ENCODE results near the gene OGA.
"Not testable (repeated sequence)": the region's sequence is repeated elsewhere in the genome, so short reads cannot be mapped to it uniquely, and the experiment has no call there.

Gene OGA

DNA sequence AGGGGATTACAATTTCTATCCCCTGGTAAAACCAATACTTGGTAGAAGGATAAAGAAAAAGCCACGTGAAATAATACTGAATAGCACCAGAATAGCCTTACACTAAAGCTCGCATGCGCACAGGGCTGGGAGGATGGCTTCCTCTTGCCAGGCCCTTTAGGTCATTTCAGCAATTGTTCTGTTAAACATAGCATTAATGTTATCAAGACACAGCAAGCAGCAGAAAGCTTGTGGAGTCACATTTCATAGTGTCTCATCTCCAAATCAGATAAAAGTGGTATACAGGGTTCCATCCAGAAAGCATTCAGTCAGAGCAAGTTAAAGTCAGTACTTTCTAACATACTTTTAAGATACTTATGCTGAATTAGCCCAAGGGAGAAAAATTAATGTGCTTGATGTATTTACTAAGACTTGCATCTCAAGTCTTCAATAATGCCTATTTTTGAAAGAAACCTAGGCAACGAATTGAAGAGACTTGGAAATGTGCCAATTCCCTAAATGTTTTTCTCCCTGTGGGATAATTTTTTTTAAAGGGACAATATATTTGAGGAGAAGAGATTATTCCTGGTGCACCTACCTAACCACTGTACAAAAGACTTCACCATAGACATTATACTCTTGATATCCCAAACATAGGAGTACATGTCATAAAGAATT, 20.7 kb downstream of the OGA start:
- DNase-seq: no peak

DNA sequence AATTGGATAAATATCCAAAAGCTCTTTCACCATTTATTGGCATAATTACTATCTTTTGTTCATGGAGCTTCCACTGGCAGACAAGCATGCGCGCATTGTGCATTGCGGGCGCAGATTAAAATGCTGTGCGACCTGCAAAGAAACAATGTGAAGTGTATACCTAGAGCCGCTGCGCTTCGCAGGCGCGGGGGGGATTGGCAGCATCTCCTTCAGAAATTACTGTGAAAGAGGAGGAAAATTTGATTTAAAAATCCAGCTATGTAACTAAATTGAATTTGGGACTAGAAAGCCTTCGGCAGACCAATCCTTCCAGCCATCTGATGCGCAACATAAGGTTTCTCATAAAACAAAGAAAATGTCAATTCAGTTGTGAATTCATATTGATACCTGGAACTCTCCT, 24.7 kb downstream of the OGA start:
- DNase-seq: no peak

DNA sequence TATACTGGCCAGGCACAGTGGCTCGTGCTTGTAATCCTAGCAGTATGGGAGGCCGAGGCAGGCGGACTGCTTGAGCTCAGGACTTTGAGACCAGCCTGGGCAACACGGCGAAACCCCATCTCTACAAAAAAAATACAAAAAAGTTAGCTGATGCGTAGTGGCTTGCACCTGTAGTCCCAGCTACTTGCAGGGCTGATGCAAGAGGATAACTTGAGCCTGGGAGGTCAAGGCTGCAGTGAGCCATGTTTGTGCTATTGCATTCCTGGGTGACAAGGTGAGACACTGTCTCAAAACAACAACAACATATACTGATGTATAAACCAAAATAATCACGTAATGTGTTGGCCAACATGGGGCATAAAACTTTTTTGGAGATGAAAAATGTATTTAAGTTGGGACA, 28.6 kb downstream of the OGA start:
- no peak for DNase-seq

DNA sequence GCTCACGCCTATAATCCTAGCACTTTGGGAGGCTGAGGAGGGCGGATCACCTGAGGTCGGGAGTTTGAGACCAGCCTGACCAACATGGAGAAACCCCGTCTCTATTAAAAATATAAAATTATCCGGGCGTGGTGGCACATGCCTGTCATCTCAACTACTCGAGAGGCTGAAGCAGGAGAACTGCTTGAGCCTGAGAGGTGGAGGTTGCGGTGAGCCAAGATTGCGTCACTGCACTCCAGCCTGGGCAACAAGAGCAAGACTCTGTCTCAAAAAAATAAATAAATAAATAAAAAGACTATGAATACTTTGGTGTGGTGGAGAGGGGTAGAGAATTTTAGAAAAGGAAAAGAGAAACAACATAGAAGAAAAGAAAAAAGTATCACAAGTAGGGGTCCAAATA, 29.0 kb downstream of the OGA start:
- DNase-seq: not testable (repeated sequence)

DNA sequence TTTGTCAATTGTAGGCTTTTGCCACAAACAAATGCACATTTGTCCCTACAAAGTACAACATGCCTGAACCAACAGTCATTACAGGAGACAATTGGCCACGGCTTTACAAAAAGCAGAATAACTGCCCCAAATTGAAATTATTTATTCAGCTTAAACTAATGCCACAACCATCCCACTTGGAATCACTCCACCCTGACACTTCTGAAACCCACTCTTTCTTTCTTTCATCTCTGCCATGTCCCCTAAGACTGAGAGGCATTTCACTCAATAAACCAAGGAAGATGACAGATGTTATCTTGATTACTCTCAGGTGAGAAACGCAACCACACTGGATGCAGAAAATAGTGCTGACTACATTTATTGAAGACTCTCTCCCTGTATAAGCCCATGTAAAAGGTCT, 32.4 kb downstream of the OGA start:
- no peak for DNase-seq

DNA sequence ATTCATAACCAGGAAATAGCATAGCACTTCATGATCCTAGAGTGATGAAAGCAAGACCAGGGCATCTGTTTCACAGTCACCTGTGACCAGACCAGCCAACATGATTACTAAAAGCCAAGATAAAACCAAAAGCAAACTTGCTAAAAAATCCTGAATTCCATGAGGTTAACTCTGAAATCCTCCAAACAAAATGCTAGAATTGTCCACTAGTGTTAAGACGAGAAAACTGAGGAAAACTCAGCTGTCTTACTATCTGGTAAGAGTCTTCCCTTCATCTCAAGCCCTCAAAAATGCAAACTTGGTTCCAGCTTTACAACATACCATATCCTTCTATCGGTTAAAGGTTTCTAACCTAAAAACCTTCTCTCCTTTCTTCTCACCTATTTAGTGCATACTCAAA, 33.7 kb downstream of the OGA start:
- DNase-seq: no peak

DNA sequence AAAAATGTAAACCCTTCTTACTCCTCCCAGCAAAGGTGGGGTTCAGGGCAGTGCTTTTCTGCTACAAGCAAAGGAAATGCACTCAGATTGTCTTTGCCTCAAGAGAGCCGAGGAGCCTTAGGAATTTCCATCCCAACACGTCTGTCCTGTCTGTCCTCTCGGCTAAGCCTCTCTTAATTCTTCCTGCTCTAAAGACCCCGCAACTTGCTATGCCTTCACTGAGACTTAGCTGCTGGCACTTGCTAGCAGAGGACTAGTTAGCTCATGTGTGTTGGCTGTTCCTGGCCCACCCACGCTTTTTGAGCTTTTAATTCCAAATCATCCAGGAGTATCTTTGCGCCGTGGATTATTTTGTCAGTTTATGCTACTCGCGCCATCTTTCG, 34.5 kb downstream of the OGA start:
- no peak for DNase-seq

DNA sequence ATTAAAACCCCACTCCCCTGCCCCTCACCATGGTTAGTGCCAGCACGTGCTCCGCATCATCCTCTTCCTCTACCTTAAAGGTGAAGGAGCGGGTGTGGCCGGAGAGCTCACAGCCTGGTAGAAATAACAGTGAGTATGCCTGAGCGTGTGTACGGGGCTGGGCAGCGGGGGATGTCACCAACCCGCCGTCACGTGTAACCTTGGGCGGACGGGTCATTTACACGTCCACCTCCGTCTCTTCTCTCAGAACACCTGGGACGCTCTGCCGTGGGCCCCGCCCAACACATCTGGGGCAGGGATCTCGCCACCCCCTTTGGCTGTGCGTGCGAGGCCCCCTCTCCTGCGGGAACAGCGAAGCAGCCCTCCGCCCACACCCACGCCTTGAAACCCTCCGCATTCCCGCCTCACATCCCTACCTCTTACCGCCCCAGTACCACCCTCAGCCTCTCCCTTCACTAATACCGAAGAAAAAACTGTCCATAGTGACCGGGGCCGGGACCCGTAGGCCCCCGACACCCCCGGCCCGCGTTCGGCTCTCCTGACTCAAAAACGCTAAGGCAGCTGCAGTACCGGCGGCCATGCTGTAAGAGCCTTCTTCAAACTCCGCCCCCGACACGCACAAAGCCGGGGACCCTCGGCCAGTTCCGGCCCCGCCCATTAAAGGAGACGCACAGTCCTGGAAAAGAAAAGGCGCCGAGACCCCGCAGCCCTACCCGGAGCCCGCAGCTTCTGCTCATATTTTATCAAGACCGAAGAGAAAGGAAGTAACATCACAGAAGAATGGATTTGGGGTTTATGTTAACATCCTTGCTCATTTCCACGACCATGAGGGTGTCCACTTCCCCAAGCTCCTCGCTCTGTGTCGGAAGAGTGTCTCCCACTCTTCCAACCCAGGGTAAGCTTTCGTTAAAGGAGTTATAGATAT, 35.2 kb downstream of the OGA start, which contains the start of gene NPM3:
Gene NPM3, minus strand, starts transcription at position 636 of the 925 bp plus-strand sequence. Its CDS starts 56 bp downstream, at position 580.
- DNase-seq: peak; percentile 74

DNA sequence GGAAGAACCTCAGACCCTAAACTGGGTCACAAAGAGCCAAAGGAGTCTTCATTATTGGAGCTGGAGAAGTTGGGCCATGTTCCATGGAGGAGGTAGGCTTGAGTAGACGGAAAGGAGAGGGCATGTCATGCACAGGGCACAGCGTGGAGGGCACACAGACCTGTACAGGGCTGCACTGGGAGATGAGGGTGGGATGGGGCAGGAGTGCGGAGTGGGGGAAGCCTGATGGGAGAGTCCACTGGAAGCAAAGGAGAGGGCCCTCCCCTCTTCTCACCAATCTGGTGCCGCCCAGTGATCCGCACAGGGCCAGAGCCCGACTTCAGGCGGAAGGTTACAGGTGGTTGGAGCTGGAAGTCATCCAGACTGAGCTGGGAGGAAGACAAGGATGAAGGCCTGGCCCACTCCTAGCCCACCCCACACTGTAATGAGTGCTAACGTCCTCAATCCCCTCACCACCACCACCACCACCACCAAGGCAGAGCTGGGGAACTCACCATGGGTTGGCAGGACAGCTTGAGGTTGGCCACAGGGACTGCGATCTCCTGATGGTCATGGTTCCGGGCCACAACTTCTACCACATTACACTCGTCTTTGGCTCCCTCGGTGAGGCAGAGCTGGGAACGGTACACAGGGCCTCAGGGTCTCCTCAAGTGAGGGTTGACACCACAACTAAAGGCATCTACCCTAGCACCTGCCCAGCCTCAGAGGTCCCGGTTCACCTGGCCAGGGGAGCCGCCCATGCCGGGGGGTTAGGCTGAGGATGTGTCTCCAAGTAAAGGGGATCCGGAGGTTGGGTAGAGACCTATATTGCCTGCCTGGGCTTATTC, 36.0 kb downstream of the OGA start:
- DNase-seq: no peak

DNA sequence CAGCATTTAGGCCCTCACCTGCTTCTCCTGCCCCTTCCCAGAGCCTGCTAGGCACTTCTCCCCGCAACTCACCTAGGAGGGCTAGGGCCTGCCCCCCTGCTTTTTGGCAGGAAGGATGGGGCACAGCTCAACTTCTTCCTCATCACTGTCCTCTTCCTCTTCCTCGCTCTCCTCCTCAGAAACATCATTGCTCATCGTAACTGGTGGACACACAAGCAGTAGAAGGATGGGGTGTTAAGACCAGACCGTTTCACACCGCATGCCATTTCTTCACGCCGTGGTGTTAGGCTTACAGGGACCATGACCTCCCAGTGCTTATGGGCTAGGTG, 36.6 kb downstream of the OGA start:
- no peak for DNase-seq

DNA sequence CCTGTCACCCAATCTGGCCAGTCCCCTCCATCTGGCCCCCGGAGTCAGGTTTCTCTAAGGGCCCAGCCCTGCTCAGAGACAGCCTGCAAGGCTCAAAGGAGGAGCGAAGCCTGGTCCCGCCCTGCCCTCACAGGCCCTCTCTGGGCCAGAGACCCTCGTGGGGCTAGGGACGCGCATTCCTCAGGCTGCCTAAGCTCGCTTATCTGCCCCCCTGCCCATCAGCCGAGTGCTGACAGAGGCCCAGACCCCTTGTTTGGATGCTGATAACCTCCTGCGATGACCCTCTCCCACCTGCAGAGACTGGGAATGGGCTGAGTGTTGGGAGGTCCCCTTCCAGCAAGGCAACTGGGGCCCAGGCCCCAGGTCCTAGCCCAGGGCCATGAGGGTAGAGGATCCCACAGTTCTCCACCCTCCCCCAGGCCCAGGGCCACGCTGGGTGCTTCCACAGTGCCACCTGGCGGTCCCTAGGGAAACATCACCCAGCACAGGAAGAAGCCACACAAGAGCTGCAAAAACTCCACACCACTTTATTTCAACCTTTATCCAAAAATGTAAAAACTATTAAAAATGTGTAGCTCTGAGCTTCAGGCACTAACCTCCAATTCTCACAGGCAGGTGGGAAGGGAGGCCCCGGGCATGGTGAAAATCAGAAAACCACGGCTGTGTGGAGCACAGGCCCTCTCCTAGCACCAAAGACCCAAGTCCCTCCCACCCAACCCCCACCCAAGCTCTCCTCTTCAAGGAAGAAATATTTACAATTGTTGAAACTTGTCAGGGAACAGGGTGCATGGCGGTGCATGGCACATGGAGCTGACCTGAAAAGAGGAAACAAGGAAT, 37.2 kb downstream of the OGA start:
- DNase-seq: peak; percentile 62

DNA sequence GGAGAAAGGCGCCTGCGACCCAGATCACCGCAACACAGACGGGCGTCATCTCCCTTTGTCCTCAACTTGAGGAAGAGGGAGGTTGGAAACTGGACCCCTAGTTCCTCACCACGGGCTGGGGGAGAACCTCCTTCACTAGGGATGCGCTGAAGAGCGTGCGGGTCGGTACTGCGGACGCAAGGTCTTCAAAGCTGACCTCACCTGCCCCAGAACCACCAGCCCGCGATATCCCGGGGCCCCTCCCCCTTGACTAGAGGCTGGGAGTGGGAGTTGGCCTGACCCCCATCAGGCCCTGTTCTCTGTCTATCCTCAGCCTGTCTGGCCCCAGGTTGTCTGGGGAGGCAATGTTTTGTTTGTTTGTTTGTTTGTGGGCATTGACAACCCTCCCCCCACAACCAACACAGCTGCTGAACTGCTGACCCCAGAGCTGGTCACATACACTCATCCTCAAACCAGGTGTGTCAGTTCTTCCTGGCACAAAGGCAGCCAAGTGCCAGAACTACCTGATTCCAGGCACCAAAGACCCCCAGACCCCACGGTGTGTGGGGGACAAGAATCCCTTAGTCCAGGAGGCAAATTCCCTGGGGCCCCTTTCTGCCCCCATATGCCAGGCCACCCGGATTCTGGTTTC, 37.9 kb downstream of the OGA start:
- DNase-seq: peak; percentile 16

DNA sequence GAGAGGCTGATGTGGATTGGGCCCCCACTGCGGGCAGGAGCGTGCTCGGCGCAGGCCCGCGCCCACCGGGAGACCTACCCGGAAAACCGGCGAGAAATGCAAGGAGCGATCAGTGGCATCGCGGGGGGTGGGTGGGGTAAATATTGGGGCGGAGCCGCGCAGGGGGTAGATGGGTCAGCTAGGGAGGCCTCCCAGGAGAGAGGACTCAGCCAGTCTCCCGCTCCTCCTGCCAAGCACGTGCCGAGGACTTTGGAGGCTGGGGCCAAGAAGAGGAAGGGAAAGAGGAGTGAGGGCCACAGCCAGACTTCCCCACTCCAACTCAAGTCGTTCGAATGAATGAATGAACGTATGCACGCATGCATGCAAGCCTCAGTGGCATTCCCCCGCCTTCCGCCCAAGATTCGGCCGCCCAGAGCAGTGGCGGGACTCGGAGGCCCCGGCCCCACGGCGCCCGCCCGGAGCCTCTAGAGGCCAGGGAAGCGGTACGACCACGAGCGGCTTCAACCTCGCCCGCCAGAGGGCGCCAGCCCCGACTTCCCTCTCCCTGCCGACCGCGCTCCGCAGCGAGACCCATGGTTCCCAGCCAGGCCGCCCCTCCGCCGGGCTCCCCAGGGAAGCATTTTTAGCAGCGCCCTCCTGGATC, 38.6 kb downstream of the OGA start:
- peak; percentile 75 for DNase-seq

DNA sequence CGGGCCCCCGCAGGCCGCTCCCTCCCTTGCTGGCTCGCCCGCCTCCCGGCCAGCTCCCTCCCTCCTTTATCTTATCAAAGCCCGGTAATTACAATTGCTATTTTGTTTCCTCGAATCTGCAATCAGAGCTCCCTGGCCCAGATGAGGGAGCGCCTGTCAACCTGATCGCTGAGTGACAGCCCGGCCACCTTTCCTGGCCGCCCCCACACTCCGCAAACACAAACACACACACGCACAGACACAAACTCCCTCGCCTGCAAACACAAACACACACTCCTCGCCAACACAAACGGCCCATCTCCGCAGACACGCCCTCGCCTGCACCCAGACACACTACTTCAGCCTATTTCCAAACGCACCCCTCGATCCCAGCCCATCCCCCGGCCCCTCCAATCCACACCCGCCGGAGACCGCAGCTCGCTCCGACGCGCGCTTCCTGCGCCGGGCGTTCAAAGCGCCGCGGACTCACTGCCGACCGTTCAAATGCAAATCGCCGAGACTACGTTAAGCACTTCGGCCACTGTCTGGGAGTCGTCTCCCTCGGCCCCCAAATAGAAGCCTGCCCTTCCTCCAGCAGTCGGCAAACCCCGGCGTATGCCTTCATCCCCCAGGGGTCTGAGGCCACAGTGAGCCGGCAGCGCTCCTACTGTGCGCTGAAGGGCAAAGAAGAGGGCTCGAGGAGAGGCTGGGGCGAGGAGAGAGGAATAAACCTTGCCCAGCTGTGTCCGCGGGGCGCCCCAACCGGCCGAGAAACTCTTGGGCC, 39.3 kb downstream of the OGA start:
- DNase-seq: no peak

DNA sequence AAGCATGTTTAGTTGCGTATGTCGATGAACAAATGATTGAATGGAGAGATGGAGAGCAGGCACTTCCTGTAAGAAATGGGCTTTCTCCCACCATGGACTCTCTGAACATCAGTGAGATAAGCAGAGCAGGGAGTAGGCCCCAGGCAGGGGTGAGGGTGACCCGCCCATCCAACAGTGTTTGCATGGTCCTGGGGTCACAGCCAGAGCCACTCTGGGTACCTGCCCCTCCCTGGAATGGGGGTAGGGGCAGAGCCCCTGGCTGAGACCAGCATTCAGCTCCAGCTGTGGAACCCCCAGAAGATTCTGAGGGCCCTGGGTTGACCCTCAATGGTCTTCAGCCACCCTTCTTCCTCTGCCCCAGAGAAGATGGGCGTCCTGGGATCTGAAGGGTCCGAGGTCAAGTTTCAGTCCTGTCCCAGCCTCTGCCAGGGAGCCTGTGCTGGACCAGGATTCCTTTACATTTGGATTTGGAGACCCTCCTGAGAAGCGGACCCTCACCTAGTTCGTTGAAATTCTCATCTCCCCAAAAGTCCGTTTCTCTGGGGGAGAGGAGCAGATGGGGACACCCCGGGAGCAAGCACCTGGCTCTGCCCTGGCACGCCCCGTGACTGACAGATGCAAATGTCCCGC, 40.0 kb downstream of the OGA start:
- DNase-seq: no peak

DNA sequence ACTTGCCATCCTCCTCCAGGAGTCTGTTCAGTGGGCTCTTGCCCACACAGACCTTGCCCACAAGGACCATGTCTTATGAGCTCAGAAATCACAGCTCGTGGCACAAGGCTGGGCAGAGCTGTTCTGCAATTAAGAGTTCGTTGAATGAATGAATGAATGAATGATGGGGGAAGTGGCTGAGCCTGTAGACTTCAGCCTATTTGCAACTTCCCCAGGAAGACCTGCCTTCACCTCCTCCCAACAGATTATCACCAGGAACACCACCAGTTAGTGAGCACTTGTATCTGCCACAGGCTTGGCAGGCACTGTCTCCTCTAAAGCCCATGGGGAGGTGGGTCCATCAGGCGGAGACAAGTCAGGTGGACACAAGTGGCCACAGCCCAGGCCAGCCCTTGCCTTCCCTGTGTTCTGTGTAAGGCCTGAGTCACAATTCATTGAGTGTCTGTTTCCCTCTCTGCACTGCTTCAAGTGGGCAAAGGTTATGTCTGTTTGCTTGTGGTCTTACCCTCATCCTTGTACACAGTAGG, 40.6 kb downstream of the OGA start:
- DNase-seq: no peak

DNA sequence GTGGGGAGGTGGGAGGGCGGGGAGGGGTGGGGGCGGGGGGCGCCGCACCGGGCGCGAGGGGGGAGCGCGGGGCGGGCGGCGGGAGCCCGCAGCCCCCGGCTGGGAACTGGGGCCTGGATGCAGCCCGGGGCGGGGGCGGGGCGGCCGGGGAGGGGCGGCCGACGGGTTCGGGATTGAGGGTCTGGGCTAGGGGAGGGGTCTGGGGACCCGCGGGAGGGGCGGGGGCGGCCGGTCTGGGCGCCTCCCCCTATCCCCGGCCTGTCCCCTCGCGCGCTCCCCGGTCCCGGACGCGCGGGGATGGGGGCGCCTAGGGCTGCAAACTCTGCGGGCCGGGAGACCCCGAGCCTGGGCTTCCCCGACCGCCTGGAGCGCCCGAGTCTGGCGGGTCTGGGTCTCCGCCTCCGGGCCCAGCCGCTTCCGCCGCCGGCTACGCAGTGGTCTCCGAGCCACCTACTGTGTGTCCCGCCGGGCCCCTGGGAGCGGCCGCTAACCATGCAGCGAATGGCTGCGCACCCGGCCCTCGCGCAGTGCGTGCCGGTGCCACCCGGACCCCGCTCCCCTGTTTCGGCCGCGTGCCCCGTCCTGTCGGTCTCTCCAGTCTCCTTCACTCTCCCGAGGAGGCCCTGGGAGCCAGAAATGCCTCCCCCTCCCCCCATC, 42.0 kb downstream of the OGA start:
- DNase-seq: no peak

DNA sequence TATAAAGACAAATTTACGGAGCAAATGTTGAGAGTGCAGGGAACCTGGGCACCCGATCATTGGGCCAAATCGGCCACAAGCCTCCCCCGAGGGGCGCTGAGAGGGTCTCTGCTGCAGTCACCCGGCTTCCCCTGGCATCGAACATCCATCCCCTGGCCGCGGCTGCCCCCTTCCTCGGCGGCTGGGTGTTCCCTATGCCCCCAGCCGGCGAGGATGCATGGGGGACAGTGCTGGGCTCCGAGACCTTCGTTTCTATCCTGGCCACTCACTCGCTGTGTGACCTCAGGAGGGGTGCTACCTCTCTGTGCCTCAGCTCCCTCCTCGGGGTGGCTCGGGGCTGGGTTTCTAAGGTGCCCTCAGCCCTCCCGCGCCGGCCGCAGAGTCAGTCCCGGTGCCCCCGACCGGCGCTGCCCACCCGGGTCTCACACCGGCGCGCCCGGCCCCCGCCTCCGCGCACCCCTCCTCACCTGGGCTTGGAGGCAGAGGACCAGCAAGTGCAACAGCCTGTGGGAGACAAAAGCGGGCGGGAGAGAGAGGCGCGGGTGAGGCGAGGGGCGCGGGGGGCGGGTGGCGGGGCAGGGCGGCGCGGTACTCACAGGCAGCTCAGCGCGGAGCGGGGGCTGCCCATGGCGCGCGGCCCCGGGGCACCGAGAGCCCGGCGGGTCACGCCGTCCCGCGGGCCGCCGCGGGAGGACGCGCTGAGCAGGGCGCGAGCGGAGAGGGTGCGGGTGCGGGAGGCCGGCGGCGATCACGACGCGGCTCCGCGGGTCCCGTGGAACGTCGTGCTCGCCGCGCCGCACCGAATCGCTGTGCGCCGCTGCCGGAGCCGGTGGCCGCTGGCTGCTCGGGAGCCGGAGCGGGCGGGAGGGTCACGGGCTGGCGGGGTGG, 42.7 kb downstream of the OGA start, which contains the start of gene FGF8:
Gene FGF8, minus strand, starts transcription at position 842 of the 888 bp plus-strand sequence. Its CDS starts 214 bp downstream, at position 628.
- no peak for DNase-seq

All from central memory CD4-positive, alpha-beta T cell (primary cell).